Liver (tissue), 9 donors: ENCODE measurements around the gene SMC6. TPM values are rescaled to one million over a fixed set of nuclear protein-coding genes. Genes with fewer than 3 reads are reported as not detected.

Experiments
- DNase-seq: peaks from one replicate; pipeline ENCODE4 v3.0.0-alpha.2; 2017; ENCODE audit warnings: low spot score
- H3K27ac ChIP-seq, 2 donors: one replicate each; pipeline ENCODE4 v1.7.0; 2013; ENCODE audit warnings: inconsistent platforms in 2 of 2, low read length in 2 of 2, control low read depth in 1 of 2, low read depth in 1 of 2, mild to moderate bottlenecking in 1 of 2
- H3K27me3 ChIP-seq, 4 donors: one replicate each; pipeline versions ENCODE4 v1.6.1 to v1.7.0; 2013; ENCODE audit warnings: low read length in 3 of 4, inconsistent platforms in 1 of 4, mild to moderate bottlenecking in 1 of 4, moderate library complexity in 1 of 4; ENCODE audit not compliant: control insufficient read depth in 4 of 4, insufficient read depth in 4 of 4
- H3K36me3 ChIP-seq, 4 donors: one replicate each; pipeline versions ENCODE4 v1.6.1 to v1.7.0; 2013; ENCODE audit warnings: low read length in 3 of 4, mild to moderate bottlenecking in 3 of 4, low read depth in 1 of 4, moderate library complexity in 1 of 4; ENCODE audit not compliant: control insufficient read depth in 4 of 4, insufficient read depth in 3 of 4
- H3K4me1 ChIP-seq, 4 donors: one replicate each; pipeline versions ENCODE4 v1.6.1 to v1.7.0; 2013; ENCODE audit warnings: low read length in 3 of 4, mild to moderate bottlenecking in 3 of 4, moderate library complexity in 1 of 4; ENCODE audit not compliant: control insufficient read depth in 4 of 4, insufficient read depth in 4 of 4
- H3K4me3 ChIP-seq, 3 donors: one replicate each; pipeline versions ENCODE4 v1.6.1 to v1.7.0; 2013; ENCODE audit warnings: low read length in 3 of 3, control low read depth in 1 of 3, low read depth in 1 of 3, mild to moderate bottlenecking in 1 of 3
- H3K9ac ChIP-seq, 2 donors: one replicate each; pipeline ENCODE4 v1.7.0; 2013; ENCODE audit warnings: low read length in 2 of 2, mild to moderate bottlenecking in 2 of 2, moderate library complexity in 2 of 2, control low read depth in 1 of 2, low read depth in 1 of 2
- H3K9me3 ChIP-seq, 4 donors: one replicate each; pipeline versions ENCODE4 v1.6.1 to v1.7.0; 2013; ENCODE audit warnings: low read length in 3 of 4; ENCODE audit not compliant: control insufficient read depth in 4 of 4
- ATF3 ChIP-seq: IDR thresholded peaks from 2 replicates; pipeline ENCODE4 v1.6.1; 2016; ENCODE audit warnings: antibody characterized with exemption
- EGR1 ChIP-seq, 2 donors: IDR thresholded peaks; 2 replicates each; pipeline ENCODE4 v1.6.1; 2016 to 2018; ENCODE audit warnings: antibody characterized with exemption in 2 of 2, low read depth in 2 of 2
- FOXA1 ChIP-seq: IDR thresholded peaks from 2 replicates; pipeline ENCODE4 v1.6.1; 2016; ENCODE audit warnings: antibody characterized with exemption
- FOXA2 ChIP-seq: IDR thresholded peaks from 2 replicates; pipeline ENCODE4 v1.6.1; 2016; ENCODE audit warnings: antibody characterized with exemption
- GABPA ChIP-seq, 2 donors: IDR thresholded peaks in 1 of 2; conservative IDR thresholded peaks in 1 of 2; 2 replicates each; pipeline ENCODE4 v1.6.1; 2016; ENCODE audit warnings: antibody characterized with exemption in 2 of 2, mild to moderate bottlenecking in 1 of 2, moderate library complexity in 1 of 2
- HNF4A ChIP-seq, 2 donors: conservative IDR thresholded peaks; 2 replicates each; pipeline ENCODE4 v1.6.1; 2016; ENCODE audit warnings: antibody characterized with exemption in 2 of 2, mild to moderate bottlenecking in 2 of 2
- HNF4G ChIP-seq: IDR thresholded peaks from 2 replicates; pipeline ENCODE4 v1.6.1; 2016; ENCODE audit warnings: antibody characterized with exemption
- JUND ChIP-seq, 2 donors: IDR thresholded peaks; 2 replicates each; pipeline ENCODE4 v1.6.1; 2016; ENCODE audit warnings: antibody characterized with exemption in 2 of 2
- NR2F2 ChIP-seq: IDR thresholded peaks from 2 replicates; pipeline ENCODE4 v1.6.1; 2016; ENCODE audit warnings: antibody characterized with exemption
- RAD21 ChIP-seq, 2 donors: IDR thresholded peaks; 2 replicates each; pipeline ENCODE4 v1.6.1; 2016; ENCODE audit warnings: antibody characterized with exemption in 2 of 2, mild to moderate bottlenecking in 2 of 2
- REST ChIP-seq: IDR thresholded peaks from 2 replicates; pipeline ENCODE4 v1.6.1; 2016; ENCODE audit warnings: antibody characterized with exemption, mild to moderate bottlenecking
- RXRA ChIP-seq, 2 donors: IDR thresholded peaks; 2 replicates each; pipeline ENCODE4 v1.6.1; 2017 to 2018; ENCODE audit warnings: antibody characterized with exemption in 2 of 2, mild to moderate bottlenecking in 1 of 2
- SP1 ChIP-seq: IDR thresholded peaks from 2 replicates; pipeline ENCODE4 v1.6.1; 2018; ENCODE audit warnings: antibody characterized with exemption, mild to moderate bottlenecking
- WGBS: extraction: QIAGEN DNeasy Blood & Tissue Kit; methylation state at CpG from one replicate; pipeline ENCODE4 v1.1.7; 2013; 5-methylcytosine and 5-hydroxymethylcytosine counted together
- polyA plus RNA-seq, 2 donors: library from polyadenylated mRNA; stranded (reverse) in 1 of 2; unstranded in 1 of 2; fragments of 200-250 nt in 1 of 2; fragments of >200 nt in 1 of 2; fragmentation: Nextera tagmentation in 1 of 2; extraction: Ambion mirVana in 1 of 2; gene quantifications; one replicate each; pipeline versions ENCODE4 v1.2.1 to v1.2.3, GENCODE V29; 2013 to 2015
- total RNA-seq, 2 donors: library from RNA; depleted of rRNA; stranded (reverse); fragments of >200 nt; gene quantifications; one replicate each; pipeline ENCODE4 v1.2.3, GENCODE V29; 2014
- TF ChIP-seq, protein P1 (sequence below): IDR thresholded peaks from 2 replicates; pipeline ENCODE4 v1.6.1; 2016; ENCODE audit warnings: antibody characterized with exemption
- TF ChIP-seq, protein P2 (sequence below): IDR thresholded peaks from 2 replicates; pipeline ENCODE4 v1.6.1; 2016; ENCODE audit warnings: antibody characterized with exemption
- TF ChIP-seq, protein P3 (sequence below): fragments of 150-350 bp; IDR thresholded peaks from 2 replicates; pipeline ENCODE4 v1.5.1; 2017; ENCODE audit warnings: improper control_type of control experiment, low read depth, low read length; ENCODE audit not compliant: missing input control
- donor health status: healthy.
- donor health status: healthy.
- donor health status: healthy.
- donor health status: healthy.
- donor health status: healthy.

Gene SMC6
- total and polyA plus RNA-seq, 4 donors, result 2.6 to 22.3 (median 11.0) TPM

GRCh38 chr2:17786727-17787126, 33.1 kb upstream of the SMC6 start (continued):
- TF ChIP-seq, protein P1, sequence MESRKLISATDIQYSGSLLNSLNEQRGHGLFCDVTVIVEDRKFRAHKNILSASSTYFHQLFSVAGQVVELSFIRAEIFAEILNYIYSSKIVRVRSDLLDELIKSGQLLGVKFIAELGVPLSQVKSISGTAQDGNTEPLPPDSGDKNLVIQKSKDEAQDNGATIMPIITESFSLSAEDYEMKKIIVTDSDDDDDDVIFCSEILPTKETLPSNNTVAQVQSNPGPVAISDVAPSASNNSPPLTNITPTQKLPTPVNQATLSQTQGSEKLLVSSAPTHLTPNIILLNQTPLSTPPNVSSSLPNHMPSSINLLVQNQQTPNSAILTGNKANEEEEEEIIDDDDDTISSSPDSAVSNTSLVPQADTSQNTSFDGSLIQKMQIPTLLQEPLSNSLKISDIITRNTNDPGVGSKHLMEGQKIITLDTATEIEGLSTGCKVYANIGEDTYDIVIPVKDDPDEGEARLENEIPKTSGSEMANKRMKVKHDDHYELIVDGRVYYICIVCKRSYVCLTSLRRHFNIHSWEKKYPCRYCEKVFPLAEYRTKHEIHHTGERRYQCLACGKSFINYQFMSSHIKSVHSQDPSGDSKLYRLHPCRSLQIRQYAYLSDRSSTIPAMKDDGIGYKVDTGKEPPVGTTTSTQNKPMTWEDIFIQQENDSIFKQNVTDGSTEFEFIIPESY, result no peak
- TF ChIP-seq EGR1 (IDR thresholded peaks at IDR 0.05; ENCODE audit: low read depth in 2 of 2), result no peak
- no peak for TF ChIP-seq FOXA1

DNA sequence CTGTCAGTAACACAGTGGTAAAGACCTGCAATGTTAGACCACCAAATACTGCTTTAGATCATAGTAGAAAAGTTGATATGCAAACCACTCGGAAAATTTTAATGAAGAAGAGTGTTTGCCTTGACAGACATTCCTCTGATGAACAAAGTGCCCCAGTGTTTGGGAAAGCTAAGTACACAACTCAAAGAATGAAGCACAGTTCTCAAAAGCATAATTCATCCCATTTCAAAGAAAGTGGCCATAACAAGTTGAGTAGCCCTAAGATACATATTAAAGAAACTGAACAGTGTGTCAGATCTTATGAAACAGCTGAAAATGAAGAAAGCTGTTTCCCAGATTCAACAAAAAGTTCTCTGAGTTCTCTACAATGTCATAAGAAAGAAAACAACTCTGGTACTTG, 27.9 kb upstream of the SMC6 start:
- WGBS, result 99% methylated on average over 1 of the region's 1 CpG
- H3K4me3 ChIP-seq, result no peak overlapping the region

DNA sequence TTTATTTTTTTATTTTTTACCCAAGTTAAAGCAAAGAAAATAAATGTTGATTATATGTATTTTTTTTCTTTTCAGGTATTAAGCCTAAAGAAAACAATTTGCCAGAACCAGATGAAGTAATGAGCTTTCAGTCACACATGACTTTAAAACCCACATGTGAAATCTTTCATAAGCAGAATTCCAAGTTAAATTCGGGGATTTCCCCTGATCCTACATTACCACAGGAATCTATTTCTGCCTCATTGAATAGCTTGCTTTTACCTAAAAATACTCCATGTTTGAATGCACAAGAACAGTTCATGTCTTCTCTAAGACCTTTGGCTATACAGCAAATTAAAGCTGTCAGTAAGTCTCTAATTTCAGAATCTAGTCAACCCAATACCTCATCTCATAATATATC, 26.9 kb upstream of the SMC6 start:
- no peak for DNase-seq
- Histone ChIP-seq H3K36me3 (peaks cover 0 to 15% (median 11%) of the 10 kb centered on the region in 4 donors), H3K4me3 (no peak overlapping the region), H3K4me1 (no peaks in the 10 kb centered on the region), H3K9ac (no peak overlapping the region), H3K27me3 (no peaks in the 10 kb centered on the region), H3K9me3 (no peaks in the 10 kb centered on the region), H3K27ac (no peak overlapping the region)
- 93% methylated on average over 1 of the region's 1 CpG for WGBS
- TF ChIP-seq HNF4G, result no peak
- TF ChIP-seq, protein P2, sequence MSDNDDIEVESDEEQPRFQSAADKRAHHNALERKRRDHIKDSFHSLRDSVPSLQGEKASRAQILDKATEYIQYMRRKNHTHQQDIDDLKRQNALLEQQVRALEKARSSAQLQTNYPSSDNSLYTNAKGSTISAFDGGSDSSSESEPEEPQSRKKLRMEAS, result no peak
- TF ChIP-seq JUND (IDR thresholded peaks at IDR 0.05), result no peak
- TF ChIP-seq GABPA (IDR thresholded peaks at IDR 0.05 in 1 of 2, conservative IDR thresholded peaks at IDR 0.05 in 1 of 2), result no peak
- TF ChIP-seq EGR1 (IDR thresholded peaks at IDR 0.05; ENCODE audit: low read depth in 2 of 2), result no peak
- TF ChIP-seq, protein P1, result no peak
- no peak for TF ChIP-seq SP1
- no peak for TF ChIP-seq REST
- TF ChIP-seq RXRA (IDR thresholded peaks at IDR 0.05), result no peak

More for the DNA sequence above, 27.9 kb upstream of the SMC6 start:
- H3K4me1 ChIP-seq, result no peaks in the 10 kb centered on the region
- H3K27ac ChIP-seq, result no peak overlapping the region
- no peak overlapping the region for H3K9ac ChIP-seq
- no peak for TF ChIP-seq HNF4A (conservative IDR thresholded peaks at IDR 0.05)
- no peak for TF ChIP-seq HNF4G
- TF ChIP-seq ATF3, result no peak
- TF ChIP-seq RAD21 (IDR thresholded peaks at IDR 0.05), result no peak
- no peak for TF ChIP-seq JUND (IDR thresholded peaks at IDR 0.05)
- no peak for TF ChIP-seq RXRA (IDR thresholded peaks at IDR 0.05)
- TF ChIP-seq FOXA2, result no peak
- TF ChIP-seq, protein P3, sequence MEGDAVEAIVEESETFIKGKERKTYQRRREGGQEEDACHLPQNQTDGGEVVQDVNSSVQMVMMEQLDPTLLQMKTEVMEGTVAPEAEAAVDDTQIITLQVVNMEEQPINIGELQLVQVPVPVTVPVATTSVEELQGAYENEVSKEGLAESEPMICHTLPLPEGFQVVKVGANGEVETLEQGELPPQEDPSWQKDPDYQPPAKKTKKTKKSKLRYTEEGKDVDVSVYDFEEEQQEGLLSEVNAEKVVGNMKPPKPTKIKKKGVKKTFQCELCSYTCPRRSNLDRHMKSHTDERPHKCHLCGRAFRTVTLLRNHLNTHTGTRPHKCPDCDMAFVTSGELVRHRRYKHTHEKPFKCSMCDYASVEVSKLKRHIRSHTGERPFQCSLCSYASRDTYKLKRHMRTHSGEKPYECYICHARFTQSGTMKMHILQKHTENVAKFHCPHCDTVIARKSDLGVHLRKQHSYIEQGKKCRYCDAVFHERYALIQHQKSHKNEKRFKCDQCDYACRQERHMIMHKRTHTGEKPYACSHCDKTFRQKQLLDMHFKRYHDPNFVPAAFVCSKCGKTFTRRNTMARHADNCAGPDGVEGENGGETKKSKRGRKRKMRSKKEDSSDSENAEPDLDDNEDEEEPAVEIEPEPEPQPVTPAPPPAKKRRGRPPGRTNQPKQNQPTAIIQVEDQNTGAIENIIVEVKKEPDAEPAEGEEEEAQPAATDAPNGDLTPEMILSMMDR, result no peak
- TF ChIP-seq GABPA (IDR thresholded peaks at IDR 0.05 in 1 of 2, conservative IDR thresholded peaks at IDR 0.05 in 1 of 2), result no peak
- TF ChIP-seq SP1, result no peak
- TF ChIP-seq, protein P1, result no peak
- no peak for TF ChIP-seq FOXA1
- no peak for TF ChIP-seq NR2F2
- no peak for DNase-seq
- no peaks in the 10 kb centered on the region for H3K9me3 ChIP-seq
- no peaks in the 10 kb centered on the region for H3K27me3 ChIP-seq
- peaks cover 0 to 15% (median 11%) of the 10 kb centered on the region in 4 donors for H3K36me3 ChIP-seq
